K562 (cell line): Measurements from ENCODE around the gene NUP62CL. TPM values are rescaled to one million over a fixed set of nuclear protein-coding genes. Genes with fewer than 3 reads are reported as not detected.

ENCODE experiments used
- ATAC-seq: fragments of 200-7000 bp; cut with Tn5 transposase; 3 replicates; pipeline ENCODE4 v1.9.1; 2020; ENCODE audit warnings: moderate library complexity
- BruUV-seq: library from RNA; stranded (reverse); fragments of 400-500 nt; replicated peaks from 2 replicates; lab custom pipeline; 2021; lab: Mats Ljungman, UMichigan
- CTCF ChIA-PET: fragments of 300-600 bp; formaldehyde crosslinking; extraction: SDS; loops from one replicate; lab custom pipeline; 2021; ENCODE audit warnings: low intra/inter-chr PET ratio; lab: Yijun Ruan, JAX
- POLR2A ChIA-PET: fragments of 300-600, 350-650 bp; sonication (Branson Sonifier 250); formaldehyde crosslinking; extraction: SDS; loops from one replicate; lab custom pipeline; 2021; ENCODE audit warnings: antibody characterized with exemption, inconsistent platforms; lab: Yijun Ruan, JAX
- DNase-seq, 4 experiments: peaks; one replicate each; pipeline versions ENCODE4 v3.0.0 to v3.0.0-alpha.2; 2011 to 2018; ENCODE audit warnings: low spot score in 3 of 4, mixed read lengths in 3 of 4; ENCODE audit errors: extremely low read depth in 1 of 4
- FAIRE-seq: peaks from 2 replicates; lab custom pipeline; 2011; peaks lifted over from hg19 to GRCh38; lab: Jason Lieb, UNC
- H2AFZ ChIP-seq: 2 replicates; pipeline ENCODE4 v1.6.0; 2011; ENCODE audit warnings: low read depth, low read length, control low read depth, inconsistent platforms
- H3K27ac ChIP-seq: fragments of 200-600 bp; 3 replicates; pipeline ENCODE4 v1.8.0; 2011; ENCODE audit warnings: low read depth, mild to moderate bottlenecking, control low read depth, inconsistent platforms, low read length, moderate library complexity, mixed read lengths; ENCODE audit errors: extremely low read depth
- H3K27me3 ChIP-seq, 2 experiments: fragments of 300-600 bp in 1 of 2; 2 replicates in 1 of 2; 3 replicates in 1 of 2; pipeline versions ENCODE4 v1.6.0 to v1.8.0; 2011; ENCODE audit warnings: inconsistent platforms in 2 of 2, low read length in 2 of 2, mild to moderate bottlenecking in 1 of 2, mixed read lengths in 1 of 2, moderate library complexity in 1 of 2; ENCODE audit not compliant: control insufficient read depth in 2 of 2, insufficient read depth in 2 of 2
- H3K36me3 ChIP-seq: fragments of 300-600 bp; 3 replicates; pipeline ENCODE4 v1.8.0; 2011; ENCODE audit warnings: mild to moderate bottlenecking, low read length, inconsistent platforms; ENCODE audit not compliant: control insufficient read depth, insufficient read depth
- H3K4me1 ChIP-seq, 2 experiments: fragments of 200-600 bp in 1 of 2; replicated peaks in 1 of 2; 2 replicates in 1 of 2; 3 replicates in 1 of 2; pipeline versions ENCODE4 v1.5.1 to v1.8.0; 2011; ENCODE audit warnings: inconsistent platforms in 2 of 2, low read length in 2 of 2, mild to moderate bottlenecking in 1 of 2, mixed read lengths in 1 of 2, moderate library complexity in 1 of 2; ENCODE audit not compliant: control insufficient read depth in 2 of 2, insufficient read depth in 2 of 2
- H3K4me2 ChIP-seq: 2 replicates; pipeline ENCODE4 v1.6.1; 2011; ENCODE audit warnings: low read length, control low read depth, inconsistent platforms, mixed read lengths; ENCODE audit not compliant: insufficient read depth
- H3K4me3 ChIP-seq: fragments of 200-600 bp; sonication (generic), shearing (Covaris generic); 2 replicates; pipeline ENCODE4 v1.5.1; 2016; ENCODE audit warnings: control low read depth, inconsistent platforms
- H3K79me2 ChIP-seq: fragments of 200-600 bp; 3 replicates; pipeline ENCODE4 v1.8.0; 2011; ENCODE audit warnings: low read length, inconsistent platforms; ENCODE audit not compliant: control insufficient read depth, insufficient read depth
- H3K9ac ChIP-seq, 2 experiments: 2 replicates each; pipeline versions ENCODE4 v1.6.0 to v1.6.1; 2011; ENCODE audit warnings: low read depth in 2 of 2, low read length in 2 of 2, control low read depth in 1 of 2, inconsistent platforms in 1 of 2, mild to moderate bottlenecking in 1 of 2, mixed read lengths in 1 of 2; ENCODE audit not compliant: insufficient read depth in 1 of 2
- H3K9me1 ChIP-seq: one replicate; pipeline ENCODE4 v1.6.0; 2011; ENCODE audit warnings: inconsistent platforms, mild to moderate bottlenecking, low read length, moderate library complexity; ENCODE audit not compliant: control insufficient read depth, insufficient read depth
- H3K9me3 ChIP-seq: replicated peaks from 2 replicates; pipeline ENCODE4 v1.5.1; 2011; ENCODE audit warnings: low read depth, low read length, inconsistent platforms; ENCODE audit not compliant: control insufficient read depth, insufficient read depth
- H4K20me1 ChIP-seq: replicated peaks from 2 replicates; pipeline ENCODE4 v1.6.1; 2011; ENCODE audit warnings: low read length, inconsistent platforms, mixed read lengths; ENCODE audit not compliant: control insufficient read depth, insufficient read depth
- ATF4 ChIP-seq: fragments of 450-650 bp; formaldehyde crosslinking; IDR thresholded peaks from 2 replicates; pipeline ENCODE4 v1.4.0; 2022; ENCODE audit warnings: mild to moderate bottlenecking, moderate library complexity
- CGGBP1 ChIP-seq: fragments of 250-450 bp; sonication (Bioruptor Pico); IDR thresholded peaks from 2 replicates; pipeline ENCODE4 v1.9.0; 2021; ENCODE audit warnings: mild to moderate bottlenecking
- CTBP1 ChIP-seq: fragments of 450-650 bp; IDR thresholded peaks from 2 replicates; pipeline ENCODE4 v1.6.1; 2016; ENCODE audit warnings: borderline replicate concordance
- FOXK1 ChIP-seq: sonication (generic); formaldehyde crosslinking; IDR thresholded peaks from 2 replicates; pipeline ENCODE4 v1.8.0; 2022; ENCODE audit warnings: missing genetic modification reagents, mild to moderate bottlenecking, borderline replicate concordance
- FOXP1 ChIP-seq: sonication (generic); formaldehyde crosslinking; IDR thresholded peaks from 2 replicates; pipeline ENCODE4 v1.8.0; 2022; ENCODE audit warnings: mild to moderate bottlenecking, missing genetic modification reagents
- HCFC1 ChIP-seq: IDR thresholded peaks from 2 replicates; pipeline ENCODE4 v1.6.1; 2012; ENCODE audit warnings: low read depth, low read length, improper control_type of control experiment
- KAT2B ChIP-seq: IDR thresholded peaks from one replicate; pipeline ENCODE4 v1.6.1; 2012; ENCODE audit warnings: low read depth, mild to moderate bottlenecking, control low read depth, inconsistent platforms, low read length, moderate library complexity
- KDM1A ChIP-seq, 2 experiments: fragments of 450-650 bp; IDR thresholded peaks; 2 replicates each; pipeline ENCODE4 v1.6.1; 2016; ENCODE audit warnings: mild to moderate bottlenecking in 2 of 2
- MTA2 ChIP-seq: fragments of 450-650 bp; IDR thresholded peaks from 2 replicates; pipeline ENCODE4 v1.6.1; 2016; ENCODE audit warnings: low read depth
- NUFIP1 ChIP-seq: fragments of 450-650 bp; IDR thresholded peaks from 2 replicates; pipeline ENCODE4 v1.6.1; 2018; ENCODE audit not compliant: partially characterized antibody
- OTX1 ChIP-seq: fragments of 450-650 bp; formaldehyde crosslinking; IDR thresholded peaks from 2 replicates; pipeline ENCODE4 v1.4.0; 2022; ENCODE audit warnings: mild to moderate bottlenecking
- PTRF ChIP-seq: fragments of 450-650 bp; IDR thresholded peaks from 2 replicates; pipeline ENCODE4 v1.6.1; 2016; ENCODE audit warnings: mild to moderate bottlenecking, missing genetic modification characterization, missing compliant biosample characterization
- STAT5B ChIP-seq: fragments of 250-450 bp; sonication (Bioruptor Pico); IDR thresholded peaks from 2 replicates; pipeline ENCODE4 v1.8.0; 2021; ENCODE audit warnings: mild to moderate bottlenecking, inconsistent platforms
- TGIF2 ChIP-seq: sonication (generic); formaldehyde crosslinking; IDR thresholded peaks from 2 replicates; pipeline ENCODE4 v1.8.1; 2022; ENCODE audit warnings: mild to moderate bottlenecking, missing genetic modification reagents, moderate library complexity
- UBTF ChIP-seq, 2 experiments: IDR thresholded peaks; 2 replicates each; pipeline ENCODE4 v1.6.1; 2012; ENCODE audit warnings: improper control_type of control experiment in 2 of 2, low read depth in 2 of 2, low read length in 2 of 2, borderline replicate concordance in 1 of 2
- XRCC4 ChIP-seq: IDR thresholded peaks from one replicate; pipeline ENCODE4 v1.6.1; 2011; ENCODE audit not compliant: insufficient read depth, insufficient read length; ENCODE audit errors: extremely low read depth
- ZNF133 ChIP-seq: fragments of 250-450 bp; sonication (Bioruptor Pico); IDR thresholded peaks from 2 replicates; pipeline ENCODE4 v1.4.0; 2020; ENCODE audit warnings: mild to moderate bottlenecking
- ZNF23 ChIP-seq: fragments of 250-450 bp; sonication (Bioruptor Pico); IDR thresholded peaks from 2 replicates; pipeline ENCODE4 v1.4.0; 2020; ENCODE audit warnings: mild to moderate bottlenecking
- ZNF324 ChIP-seq: fragments of 250-450 bp; sonication (Bioruptor Pico); IDR thresholded peaks from 2 replicates; pipeline ENCODE4 v1.4.0; 2020; ENCODE audit warnings: mild to moderate bottlenecking
- ZNF830 ChIP-seq: fragments of 250-450 bp; sonication (Bioruptor Pico); IDR thresholded peaks from 2 replicates; pipeline ENCODE4 v1.5.0; 2021; ENCODE audit warnings: mild to moderate bottlenecking
- in situ Hi-C: fragments of 300-500 bp; cut with MboI; formaldehyde crosslinking; loops from 4 replicates; pipeline ENCODE4 v1.15.0; 2018; ENCODE audit warnings: inconsistent platforms, mixed read lengths
- intact Hi-C: fragments of 100-400 bp; cut with micrococcal nuclease; formaldehyde crosslinking; loops from 2 replicates; pipeline ENCODE4 v1.14.2; 2022
- polyA plus RNA-seq, 8 experiments: library from polyadenylated mRNA; depleted of rRNA in 4 of 8; stranded (reverse) in 5 of 8; unstranded in 3 of 8; fragments of >200 nt; fragmentation: Nextera tagmentation in 2 of 8; fragmentation: Illumina TruSeq in 1 of 8; extraction: Ambion mirVana in 2 of 8; extraction: Trizol in 1 of 8; gene quantifications; 2 replicates each; pipeline versions ENCODE4 v1.2.1 to v1.2.3, GENCODE V29; 2011 to 2014; ENCODE audit warnings: inconsistent platforms in 1 of 8, missing spikeins in 1 of 8
- total RNA-seq, 7 experiments: library from RNA; depleted of rRNA in 6 of 7; stranded (reverse); fragments of >200 nt in 6 of 7; fragmentation: Illumina TruSeq in 2 of 7; extraction: Trizol in 2 of 7; gene quantifications; 2 replicates each; pipeline versions ENCODE4 v1.2.1 to v1.2.3, GENCODE V29; 2011 to 2021; ENCODE audit warnings: low replicate concordance in 1 of 7

NUP62CL gene
- total and polyA plus RNA-seq, 9 of the 15 experiments (the other 6 are each of a cell fraction or from before 2014, with no cell fraction given) = 29.7 to 101 (median 42.7) TPM

- H3K9me3 ChIP-seq = no peaks in the 10 kb centered on the region
- H3K4me3 ChIP-seq = no peak overlapping the region
- DNase-seq (no peak), ATAC-seq (no peak), FAIRE-seq (no peak)
- TF ChIP-seq PTRF (tag) (no peak), OTX1 (CRISPR knock-in tag) (no peak), NUFIP1 (no peak), TGIF2 (CRISPR knock-in tag) (no peak), FOXP1 (no peak), MTA2 (no peak), UBTF (IDR thresholded peaks at IDR 0.05; ENCODE audit: borderline replicate concordance in 1 of 2, low read depth in 2 of 2, low read length in 2 of 2) (no peak), ATF4 (no peak), ZNF830 (CRISPR knock-in tag) (no peak), FOXK1 (CRISPR knock-in tag) (no peak), CGGBP1 (CRISPR knock-in tag) (no peak), HCFC1 (no peak), STAT5B (CRISPR knock-in tag) (no peak), CTBP1 (no peak), XRCC4 (no peak), ZNF133 (no peak), ZNF324 (no peak), KDM1A (IDR thresholded peaks at IDR 0.05) (no peak), KAT2B (no peak), ZNF23 (CRISPR knock-in tag) (no peak)
- POLR2A ChIA-PET = no interaction called here
- H3K4me1 ChIP-seq = peaks cover 0 to 15% of the 10 kb centered on the region in 2 experiments; a peak in 3 of 5 replicates
- no peak overlapping the region for H3K9ac ChIP-seq
- intact Hi-C loops (no loop called here), in situ Hi-C loops (no loop called here)
- H3K9me1 ChIP-seq = no peaks in the 10 kb centered on the region
- no peaks in the 10 kb centered on the region for H3K27me3 ChIP-seq
- BruUV-seq = no TSS peak
- H4K20me1 ChIP-seq = no peaks in the 10 kb centered on the region
- H3K36me3 ChIP-seq = peaks cover 21% of the 10 kb centered on the region; the same call in 1 of the 3 replicates
- no peak overlapping the region for H2AFZ ChIP-seq
- H3K4me2 ChIP-seq = no peak overlapping the region
- H3K79me2 ChIP-seq = peaks cover 13% of the 10 kb centered on the region
- CTCF ChIA-PET = no interaction called here
- H3K27ac ChIP-seq = no peak overlapping the region
Measured at GRCh38 chrX:107171369-107172102, 34.7 kb downstream of the NUP62CL start.
